Measurements from ENCODE around the gene PADI6.

The PADI6 gene

DNA sequence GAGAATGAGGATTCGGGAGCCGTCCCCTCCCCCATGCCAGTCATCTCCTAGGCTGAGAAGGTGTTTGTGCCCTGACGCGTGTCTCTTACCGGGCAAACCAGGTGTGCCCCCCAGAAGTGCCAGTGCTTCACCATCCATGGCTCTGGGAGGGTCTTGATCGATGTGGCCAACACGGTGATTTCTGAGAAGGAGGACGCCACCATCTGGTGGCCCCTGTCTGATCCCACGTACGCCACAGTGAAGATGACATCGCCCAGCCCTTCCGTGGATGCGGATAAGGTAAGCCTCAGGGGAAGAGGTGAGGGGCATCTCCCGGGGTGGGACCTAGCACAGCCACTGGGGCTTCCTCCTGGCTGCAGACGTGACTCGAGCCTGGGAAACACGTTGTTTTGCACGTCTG, 959 bp downstream of the PADI6 start:
- no peaks in the 10 kb centered on the region for H3K79me2 ChIP-seq (ENCODE audit: control insufficient read depth, insufficient read depth, low read length, unreplicated experiment)
- H2AFZ ChIP-seq (ENCODE audit: low read length, unreplicated experiment), result no peak overlapping the region
- H3K4me1 ChIP-seq (ENCODE audit: control insufficient read depth, insufficient read depth, low read length, unreplicated experiment), result peaks cover 4% of the 10 kb centered on the region
- peaks cover 33% of the 10 kb centered on the region for H3K27me3 ChIP-seq (ENCODE audit: insufficient read depth, low read length)
- H3K4me3 ChIP-seq (ENCODE audit: low read depth, low read length), result no peak overlapping the region
- H3K36me3 ChIP-seq (ENCODE audit: insufficient read depth, low read length), result no peaks in the 10 kb centered on the region
- H3K27ac ChIP-seq (ENCODE audit: low read depth, low read length), result no peak overlapping the region

DNA sequence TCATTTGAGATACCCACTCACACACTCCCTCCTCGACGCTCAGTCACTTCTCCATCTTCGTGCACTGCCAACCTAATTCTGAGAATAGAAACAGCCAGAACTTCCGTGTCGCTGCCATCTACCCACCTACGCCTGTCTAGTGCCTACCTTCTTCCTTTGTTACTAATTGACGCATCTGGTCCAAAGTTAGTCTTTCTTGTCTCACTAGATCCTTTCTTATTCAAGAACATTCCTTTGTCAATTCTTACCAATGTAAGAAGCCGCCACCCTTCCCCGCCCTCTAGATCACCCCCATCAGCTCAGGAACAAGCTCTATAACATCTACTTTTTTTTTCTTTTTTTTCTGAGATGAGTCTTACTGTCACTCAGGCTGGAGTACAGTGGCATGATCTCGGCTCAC, 3.7 kb downstream of the PADI6 start:
- no peak overlapping the region for H2AFZ ChIP-seq (ENCODE audit: low read length, unreplicated experiment)
- H3K4me1 ChIP-seq (ENCODE audit: control insufficient read depth, insufficient read depth, low read length, unreplicated experiment), result no peaks in the 10 kb centered on the region
- peaks cover 45% of the 10 kb centered on the region for H3K27me3 ChIP-seq (ENCODE audit: insufficient read depth, low read length)

GRCh38 chr1:17377325-17377953, 5.4 kb downstream of the PADI6 start:
- Histone ChIP-seq H3K4me3 (ENCODE audit: low read depth, low read length) (no peak overlapping the region), H3K27ac (ENCODE audit: low read depth, low read length) (no peak overlapping the region), H2AFZ (ENCODE audit: low read length, unreplicated experiment) (no peak overlapping the region), H3K27me3 (ENCODE audit: insufficient read depth, low read length) (peaks cover 59% of the 10 kb centered on the region), H3K4me1 (ENCODE audit: control insufficient read depth, insufficient read depth, low read length, unreplicated experiment) (no peaks in the 10 kb centered on the region), H3K36me3 (ENCODE audit: insufficient read depth, low read length) (no peaks in the 10 kb centered on the region), H3K79me2 (ENCODE audit: control insufficient read depth, insufficient read depth, low read length, unreplicated experiment) (no peaks in the 10 kb centered on the region)

More for the DNA sequence above, 3.7 kb downstream of the PADI6 start:
- no peaks in the 10 kb centered on the region for H3K79me2 ChIP-seq (ENCODE audit: control insufficient read depth, insufficient read depth, low read length, unreplicated experiment)
- H3K36me3 ChIP-seq (ENCODE audit: insufficient read depth, low read length), result no peaks in the 10 kb centered on the region
- no peak overlapping the region for H3K4me3 ChIP-seq (ENCODE audit: low read depth, low read length)
- H3K27ac ChIP-seq (ENCODE audit: low read depth, low read length), result no peak overlapping the region

- H3K4me1 ChIP-seq (ENCODE audit: control insufficient read depth, insufficient read depth, low read length, unreplicated experiment), result no peaks in the 10 kb centered on the region
- no peak overlapping the region for H2AFZ ChIP-seq (ENCODE audit: low read length, unreplicated experiment)
- H3K4me3 ChIP-seq (ENCODE audit: low read depth, low read length), result no peak overlapping the region
- no peaks in the 10 kb centered on the region for H3K79me2 ChIP-seq (ENCODE audit: control insufficient read depth, insufficient read depth, low read length, unreplicated experiment)
- no peak overlapping the region for H3K27ac ChIP-seq (ENCODE audit: low read depth, low read length)
- H3K36me3 ChIP-seq (ENCODE audit: insufficient read depth, low read length), result no peaks in the 10 kb centered on the region
- H3K27me3 ChIP-seq (ENCODE audit: insufficient read depth, low read length), result peaks cover 82% of the 10 kb centered on the region
Observed at GRCh38 chr1:17381161-17381560, 9.2 kb downstream of the PADI6 start.

DNA sequence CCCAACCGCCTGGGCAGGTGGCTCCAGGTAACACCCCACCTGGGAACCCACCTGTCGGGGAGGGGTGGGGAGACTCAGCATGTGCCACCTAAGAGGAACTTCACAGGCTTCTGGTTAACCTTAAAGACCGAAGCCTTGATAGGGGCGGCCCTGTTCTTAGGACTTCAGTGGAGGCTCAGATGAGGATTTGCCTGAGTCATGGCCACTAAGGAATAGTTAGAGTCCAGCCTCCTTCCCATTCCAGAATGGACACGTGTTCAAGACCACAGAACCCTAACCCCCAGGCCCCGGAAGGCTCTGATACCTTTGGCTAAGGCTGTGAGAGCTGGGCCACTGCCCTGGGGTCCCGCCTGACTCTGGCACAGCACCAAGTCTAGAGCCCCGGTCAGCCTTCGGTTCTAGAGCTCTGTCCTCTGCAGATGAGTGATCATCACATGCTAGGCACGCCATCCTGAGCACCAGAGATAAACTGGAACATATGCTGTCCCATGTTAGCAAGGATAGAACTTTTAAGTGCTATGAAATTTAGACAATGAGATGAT, 20.3 kb downstream of the PADI6 start:
- H3K36me3 ChIP-seq (ENCODE audit: insufficient read depth, low read length), result no peaks in the 10 kb centered on the region

DNA sequence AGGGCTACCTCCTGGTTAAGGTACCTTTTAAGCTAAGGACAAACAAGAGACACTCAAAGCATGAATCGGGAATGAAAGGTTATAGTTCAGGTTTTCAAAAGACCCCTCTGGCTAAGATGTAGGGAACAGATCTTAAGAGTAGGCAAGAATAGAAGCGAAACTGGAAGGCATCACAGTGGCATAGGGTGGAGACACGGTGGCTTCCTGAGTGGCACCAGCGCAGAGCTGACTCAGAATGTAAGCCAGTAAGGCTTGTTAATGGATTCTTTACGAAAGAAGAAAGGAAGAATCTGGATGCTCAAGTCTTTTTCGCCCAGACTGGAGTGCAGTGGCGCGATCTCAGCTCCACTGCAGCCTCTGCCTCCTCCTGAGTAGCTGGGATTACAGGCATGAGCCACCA, 21.2 kb downstream of the PADI6 start:
- H3K27ac ChIP-seq (ENCODE audit: low read depth, low read length), result no peak overlapping the region
- no peaks in the 10 kb centered on the region for H3K36me3 ChIP-seq (ENCODE audit: insufficient read depth, low read length)
- H3K4me3 ChIP-seq (ENCODE audit: low read depth, low read length), result no peak overlapping the region
- H2AFZ ChIP-seq (ENCODE audit: low read length, unreplicated experiment), result no peak overlapping the region
- H3K79me2 ChIP-seq (ENCODE audit: control insufficient read depth, insufficient read depth, low read length, unreplicated experiment), result no peaks in the 10 kb centered on the region
- H3K27me3 ChIP-seq (ENCODE audit: insufficient read depth, low read length), result peaks cover 53% of the 10 kb centered on the region
- no peaks in the 10 kb centered on the region for H3K4me1 ChIP-seq (ENCODE audit: control insufficient read depth, insufficient read depth, low read length, unreplicated experiment)

More for the DNA sequence above, 20.3 kb downstream of the PADI6 start:
- H3K4me3 ChIP-seq (ENCODE audit: low read depth, low read length), result no peak overlapping the region
- no peak overlapping the region for H2AFZ ChIP-seq (ENCODE audit: low read length, unreplicated experiment)
- no peak overlapping the region for H3K27ac ChIP-seq (ENCODE audit: low read depth, low read length)
- no peaks in the 10 kb centered on the region for H3K4me1 ChIP-seq (ENCODE audit: control insufficient read depth, insufficient read depth, low read length, unreplicated experiment)
- peaks cover 62% of the 10 kb centered on the region for H3K27me3 ChIP-seq (ENCODE audit: insufficient read depth, low read length)
- H3K79me2 ChIP-seq (ENCODE audit: control insufficient read depth, insufficient read depth, low read length, unreplicated experiment), result no peaks in the 10 kb centered on the region

DNA sequence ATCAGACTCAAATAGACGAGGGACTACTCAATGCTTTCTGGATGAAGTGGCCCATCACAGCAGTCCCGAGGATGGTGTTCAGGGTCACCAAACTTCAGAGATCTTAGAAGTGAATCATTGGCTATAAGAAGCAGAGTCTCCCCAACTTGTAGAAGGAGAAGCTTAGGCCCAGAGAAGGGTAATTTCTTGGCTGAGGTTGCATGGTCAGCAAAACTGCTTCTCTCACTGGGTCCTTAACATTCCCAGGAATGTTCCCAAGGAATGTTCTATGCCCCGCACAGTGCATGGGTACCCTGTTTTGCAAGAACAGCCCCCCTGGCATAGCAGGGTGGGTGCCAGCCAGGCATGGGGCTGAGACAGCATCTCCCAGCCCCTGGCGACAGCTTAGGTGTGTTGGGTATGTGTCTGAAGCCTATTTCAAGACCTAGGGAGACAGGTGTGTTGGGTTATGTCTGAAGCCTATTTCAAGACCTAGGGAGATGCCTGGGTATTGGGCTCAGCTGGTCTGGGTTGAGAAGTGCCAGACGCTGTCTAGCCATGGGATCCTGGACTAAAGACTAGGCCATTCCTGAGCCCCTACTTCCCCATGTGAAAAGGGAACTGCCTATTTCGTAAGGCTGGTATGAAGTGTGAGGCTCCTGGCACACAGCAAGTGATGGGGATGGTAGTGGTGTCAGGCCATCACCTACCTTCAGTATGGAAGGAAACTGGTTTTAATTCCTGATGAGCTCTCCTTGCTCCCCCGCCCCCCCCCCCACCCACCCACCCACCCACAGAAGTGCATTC, 26.1 kb downstream of the PADI6 start:
- Histone ChIP-seq H3K4me3 (ENCODE audit: low read depth, low read length) (no peak overlapping the region), H3K4me1 (ENCODE audit: control insufficient read depth, insufficient read depth, low read length, unreplicated experiment) (no peaks in the 10 kb centered on the region), H3K79me2 (ENCODE audit: control insufficient read depth, insufficient read depth, low read length, unreplicated experiment) (no peaks in the 10 kb centered on the region), H3K27me3 (ENCODE audit: insufficient read depth, low read length) (peaks cover 24% of the 10 kb centered on the region), H3K36me3 (ENCODE audit: insufficient read depth, low read length) (no peaks in the 10 kb centered on the region), H2AFZ (ENCODE audit: low read length, unreplicated experiment) (no peak overlapping the region), H3K27ac (ENCODE audit: low read depth, low read length) (no peak overlapping the region)

- Histone ChIP-seq H2AFZ (ENCODE audit: low read length, unreplicated experiment) (no peak overlapping the region), H3K4me1 (ENCODE audit: control insufficient read depth, insufficient read depth, low read length, unreplicated experiment) (no peaks in the 10 kb centered on the region), H3K36me3 (ENCODE audit: insufficient read depth, low read length) (no peaks in the 10 kb centered on the region), H3K27ac (ENCODE audit: low read depth, low read length) (no peak overlapping the region), H3K27me3 (ENCODE audit: insufficient read depth, low read length) (peaks cover 6% of the 10 kb centered on the region; the same call in 1 of the 2 replicates), H3K4me3 (ENCODE audit: low read depth, low read length) (no peak overlapping the region), H3K79me2 (ENCODE audit: control insufficient read depth, insufficient read depth, low read length, unreplicated experiment) (no peaks in the 10 kb centered on the region)
Observed at GRCh38 chr1:17400725-17401341, 28.8 kb downstream of the PADI6 start.

GRCh38 chr1:17401841-17402240, 29.8 kb downstream of the PADI6 start:
- Histone ChIP-seq H3K4me1 (ENCODE audit: control insufficient read depth, insufficient read depth, low read length, unreplicated experiment) (no peaks in the 10 kb centered on the region), H3K36me3 (ENCODE audit: insufficient read depth, low read length) (no peaks in the 10 kb centered on the region), H3K27ac (ENCODE audit: low read depth, low read length) (no peak overlapping the region), H3K27me3 (ENCODE audit: insufficient read depth, low read length) (peaks cover under 1% of the 10 kb centered on the region; the same call in 1 of the 2 replicates), H3K4me3 (ENCODE audit: low read depth, low read length) (no peak overlapping the region), H3K79me2 (ENCODE audit: control insufficient read depth, insufficient read depth, low read length, unreplicated experiment) (no peaks in the 10 kb centered on the region), H2AFZ (ENCODE audit: low read length, unreplicated experiment) (no peak overlapping the region)

GRCh38 chr1:17403081-17403480, 31.1 kb downstream of the PADI6 start:
- H3K27me3 ChIP-seq (ENCODE audit: insufficient read depth, low read length), result no peaks in the 10 kb centered on the region
- H3K79me2 ChIP-seq (ENCODE audit: control insufficient read depth, insufficient read depth, low read length, unreplicated experiment), result no peaks in the 10 kb centered on the region
- H3K4me1 ChIP-seq (ENCODE audit: control insufficient read depth, insufficient read depth, low read length, unreplicated experiment), result no peaks in the 10 kb centered on the region
- H2AFZ ChIP-seq (ENCODE audit: low read length, unreplicated experiment), result no peak overlapping the region
- no peak overlapping the region for H3K4me3 ChIP-seq (ENCODE audit: low read depth, low read length)
- no peak overlapping the region for H3K27ac ChIP-seq (ENCODE audit: low read depth, low read length)
- H3K36me3 ChIP-seq (ENCODE audit: insufficient read depth, low read length), result no peaks in the 10 kb centered on the region
